Measurements from ENCODE around the gene DGCR8.

Gene DGCR8

GRCh38 chr22:20112623-20113511, 32.8 kb downstream of the DGCR8 start:
- no peak for DNase-seq

GRCh38 chr22:20113551-20114310, 33.7 kb downstream of the DGCR8 start:
- no peak for DNase-seq

GRCh38 chr22:20114506-20115475, 34.8 kb downstream of the DGCR8 start:
- DNase-seq: no peak

- DNase-seq: no peak
These were observed 35.8 kb downstream of the DGCR8 start, which contains the start of gene RANBP1 for GRCh38 chr22:20115691-20116375. Gene RANBP1 (plus strand): TSS chr22:20116104. CDS start chr22:20116185, 81 bp downstream.

GRCh38 chr22:20116376-20116950, 36.4 kb downstream of the DGCR8 start:
- DNase-seq: no peak

GRCh38 chr22:20116951-20117632, 37.1 kb downstream of the DGCR8 start, which contains the start of gene TRMT2A:
Gene TRMT2A (minus strand): TSS chr22:20117226. CDS start chr22:20116906, 320 bp downstream.
- peak; percentile 96 for DNase-seq

GRCh38 chr22:20117633-20118299, 37.7 kb downstream of the DGCR8 start:
- DNase-seq: no peak

- DNase-seq: no peak
These were observed 38.4 kb downstream of the DGCR8 start for GRCh38 chr22:20118300-20119020.

- no peak for DNase-seq
These were observed 41.9 kb downstream of the DGCR8 start for GRCh38 chr22:20121856-20122415.

GRCh38 chr22:20123366-20124082, 43.5 kb downstream of the DGCR8 start:
- DNase-seq: no peak

- no peak for DNase-seq
These were observed 44.2 kb downstream of the DGCR8 start for GRCh38 chr22:20124083-20124787.

- DNase-seq: no peak
These were observed 45.4 kb downstream of the DGCR8 start for GRCh38 chr22:20125201-20126174.

- DNase-seq: no peak
These were observed 46.4 kb downstream of the DGCR8 start for GRCh38 chr22:20126284-20127029.

GRCh38 chr22:20127318-20127868, 47.4 kb downstream of the DGCR8 start:
- DNase-seq: no peak

- no peak for DNase-seq
These were observed 48.0 kb downstream of the DGCR8 start for GRCh38 chr22:20127869-20128618.

All from NCI-H446 treated with DMSO at 0.1 percent for 48 hours (cell line).